Thymus (tissue), 11 donors: ENCODE data around the gene PHF2. TPM values are rescaled to one million over a fixed set of nuclear protein-coding genes. Genes with fewer than 3 reads are reported as not detected.

Source experiments
- DNase-seq, 9 donors: peaks; one replicate each; pipeline ENCODE4 v3.0.0-alpha.2; 2013; ENCODE audit warnings: low spot score in 9 of 9, low read depth in 6 of 9, missing footprints in 1 of 9
- H3K27ac ChIP-seq, 2 donors: one replicate each; pipeline ENCODE4 v1.5.1; 2013; ENCODE audit warnings: control low read depth in 1 of 2, low read depth in 1 of 2, low read length in 1 of 2, mild to moderate bottlenecking in 1 of 2, moderate library complexity in 1 of 2
- H3K27me3 ChIP-seq, 2 donors: one replicate each; pipeline ENCODE4 v1.5.1; 2013; ENCODE audit warnings: low read length in 1 of 2; ENCODE audit not compliant: control insufficient read depth in 2 of 2, insufficient read depth in 1 of 2
- H3K36me3 ChIP-seq, 2 donors: one replicate each; pipeline ENCODE4 v1.5.1; 2013; ENCODE audit warnings: low read length in 1 of 2, mild to moderate bottlenecking in 1 of 2, moderate library complexity in 1 of 2; ENCODE audit not compliant: control insufficient read depth in 2 of 2, insufficient read depth in 2 of 2
- H3K4me1 ChIP-seq, 2 donors: one replicate each; pipeline ENCODE4 v1.5.1; 2013; ENCODE audit warnings: low read length in 2 of 2; ENCODE audit not compliant: control insufficient read depth in 2 of 2, insufficient read depth in 2 of 2
- H3K4me3 ChIP-seq, 2 donors: one replicate each; pipeline ENCODE4 v1.5.1; 2013; ENCODE audit warnings: low read length in 2 of 2, control low read depth in 1 of 2, mild to moderate bottlenecking in 1 of 2
- H3K9me3 ChIP-seq, 2 donors: one replicate each; pipeline ENCODE4 v1.5.1; 2013; ENCODE audit warnings: low read length in 1 of 2, mild to moderate bottlenecking in 1 of 2; ENCODE audit not compliant: control insufficient read depth in 2 of 2, insufficient read depth in 1 of 2
- WGBS: extraction: QIAGEN DNeasy Blood & Tissue Kit; methylation state at CpG from one replicate; pipeline ENCODE4 v1.1.7; 2013; 5-methylcytosine and 5-hydroxymethylcytosine counted together
- polyA plus RNA-seq: library from polyadenylated mRNA; stranded (reverse); fragments of 200-250 nt; gene quantifications from one replicate; pipeline ENCODE4 v1.2.3, GENCODE V29; 2013
- total RNA-seq: library from RNA; stranded (reverse); fragments of 120-200 nt; gene quantifications from one replicate; pipeline ENCODE4 v1.2.4, GENCODE V29; 2013
- donor health status: healthy.

PHF2 gene
- total and polyA plus RNA-seq, 2 donors, result 13.6 to 26.8 TPM

DNA sequence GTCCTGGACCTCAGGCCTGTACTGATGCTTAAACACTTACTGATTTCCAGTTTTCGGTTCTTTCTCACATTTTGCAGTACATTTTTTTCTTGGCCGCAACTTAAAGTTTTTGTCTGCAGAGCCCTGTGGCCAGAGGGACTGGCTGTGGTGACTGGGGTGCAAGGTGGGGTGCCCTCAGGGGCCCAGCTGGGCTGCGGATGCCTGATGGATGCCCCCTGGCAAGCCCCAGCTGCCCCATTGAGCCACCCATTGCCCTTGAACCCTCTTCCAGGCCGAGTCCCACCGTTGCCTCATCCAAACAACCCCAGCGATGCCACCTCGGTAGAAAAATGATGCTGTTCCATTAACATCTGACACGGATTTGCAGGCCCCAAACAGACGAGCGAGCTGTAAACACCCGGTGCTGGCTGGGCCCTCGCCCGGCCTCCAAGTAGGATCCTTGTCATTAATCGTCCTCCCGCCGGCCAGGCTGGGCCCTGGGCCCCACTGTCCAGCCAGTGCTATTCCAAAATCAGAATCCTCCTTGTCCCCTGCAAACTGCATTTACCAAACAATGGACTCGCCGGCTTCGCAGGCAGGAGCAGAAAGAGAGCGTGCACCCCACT, 107.9 kb downstream of the PHF2 start:
- DNase-seq, result no peak
- Histone ChIP-seq H3K4me3 (no peak overlapping the region), H3K27me3 (no peaks in the 10 kb centered on the region), H3K4me1 (no peaks in the 10 kb centered on the region), H3K9me3 (no peaks in the 10 kb centered on the region), H3K36me3 (peaks cover 0 to 3% of the 10 kb centered on the region in 2 donors), H3K27ac (no peak overlapping the region)
- WGBS, result 91% methylated on average over 20 of the region's 20 CpGs

DNA sequence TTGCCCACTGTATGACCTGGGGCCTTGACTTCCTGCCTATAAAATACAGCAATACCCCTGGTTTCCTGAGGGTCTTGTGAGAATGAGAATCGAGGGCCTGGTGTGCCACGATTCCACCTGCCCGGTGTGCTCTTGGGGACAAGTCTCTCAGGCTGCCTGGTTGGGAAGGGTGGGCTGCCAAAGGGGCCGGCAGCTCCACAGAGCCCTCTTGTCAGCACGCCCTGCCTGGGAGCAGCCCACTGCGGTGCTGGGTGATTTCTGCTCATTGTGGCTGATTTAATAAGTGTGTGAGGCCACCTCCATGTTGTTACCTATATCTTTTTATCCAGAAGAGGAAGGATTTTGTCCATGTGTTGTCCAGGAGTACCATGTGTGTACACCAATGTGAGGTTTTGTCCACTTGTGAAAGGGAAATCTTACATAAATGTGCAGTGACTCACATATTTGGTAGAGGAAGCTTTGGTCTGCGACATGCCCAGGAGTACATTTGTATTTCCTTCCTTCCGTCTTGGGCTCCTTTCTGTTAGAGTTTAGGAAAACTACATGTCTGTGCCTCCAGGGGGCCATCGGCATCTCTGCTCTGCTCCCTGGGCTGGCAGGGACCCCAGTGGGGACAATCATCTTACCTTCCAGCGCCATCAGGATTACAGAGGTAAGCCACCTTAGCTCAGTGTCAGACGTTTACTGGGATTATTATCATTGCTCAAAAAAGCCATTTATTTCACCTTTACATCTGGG, 108.6 kb downstream of the PHF2 start:
- Histone ChIP-seq H3K9me3 (no peaks in the 10 kb centered on the region), H3K27ac (no peak overlapping the region), H3K4me1 (no peaks in the 10 kb centered on the region), H3K4me3 (no peak overlapping the region), H3K36me3 (no peaks in the 10 kb centered on the region), H3K27me3 (no peaks in the 10 kb centered on the region)
- WGBS, result 55% methylated on average over 11 of the region's 11 CpGs
- no peak for DNase-seq

DNA sequence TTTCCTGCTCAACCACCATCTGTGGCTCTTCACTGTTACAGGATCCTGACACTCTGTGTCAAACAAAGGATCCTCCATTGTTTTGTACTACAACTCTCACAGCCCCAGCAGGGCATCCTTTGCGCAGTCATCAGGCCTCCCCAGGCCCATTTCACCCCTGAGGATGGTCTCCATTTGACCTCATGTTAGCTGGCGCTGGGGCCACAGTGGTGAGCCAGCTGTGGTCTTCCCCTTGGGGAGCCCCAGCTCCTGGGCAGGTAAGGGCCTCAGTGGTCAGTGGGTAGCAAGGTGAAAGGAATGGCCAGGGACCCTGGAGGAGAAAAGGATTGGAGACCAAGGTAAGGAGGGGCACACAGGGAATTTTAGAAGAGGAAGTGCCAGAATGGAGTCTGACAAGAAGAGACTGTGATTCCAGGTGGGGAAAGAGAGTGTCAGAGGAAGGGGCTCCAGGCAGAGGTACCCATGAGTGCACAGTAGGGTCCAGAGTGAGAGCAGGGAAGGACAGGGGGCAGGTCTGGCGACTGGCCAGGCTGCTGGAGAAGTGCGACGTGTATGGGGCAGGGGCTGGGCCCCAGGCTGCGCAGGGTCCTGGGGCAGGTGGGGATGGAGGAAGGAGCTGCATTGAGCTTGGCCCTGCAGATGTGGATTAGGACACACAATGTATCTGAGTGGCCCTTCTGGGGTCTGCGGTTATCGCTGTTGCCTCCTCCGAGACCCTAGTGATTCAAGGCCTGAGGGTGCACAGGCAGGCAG, 109.9 kb downstream of the PHF2 start:
- H3K9me3 ChIP-seq, result no peaks in the 10 kb centered on the region
- H3K36me3 ChIP-seq, result no peaks in the 10 kb centered on the region
- H3K4me1 ChIP-seq, result no peaks in the 10 kb centered on the region
- no peaks in the 10 kb centered on the region for H3K27me3 ChIP-seq
- H3K4me3 ChIP-seq, result no peak overlapping the region
- no peak for DNase-seq
- WGBS, result 98% methylated on average over 9 of the region's 9 CpGs
- H3K27ac ChIP-seq, result no peak overlapping the region

DNA sequence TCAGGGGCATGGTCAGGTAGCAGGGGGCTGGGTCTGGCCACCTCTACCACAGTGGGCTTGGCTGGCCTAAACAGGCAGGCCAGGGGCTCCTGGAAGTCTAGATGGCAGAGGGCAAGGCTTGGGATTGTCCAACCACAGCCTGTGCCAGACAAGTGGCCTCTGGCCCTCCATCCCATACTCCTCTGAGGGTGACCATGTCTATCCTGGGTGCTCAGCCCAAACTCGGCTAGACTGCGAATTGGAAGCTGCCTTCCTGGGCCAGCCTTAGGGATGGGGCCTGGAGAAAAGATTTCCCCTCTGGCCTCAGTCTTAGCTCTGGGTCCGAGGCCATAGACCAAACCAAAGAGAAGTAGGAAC, 110.5 kb downstream of the PHF2 start:
- H3K9me3 ChIP-seq, result no peaks in the 10 kb centered on the region
- H3K4me1 ChIP-seq, result no peaks in the 10 kb centered on the region
- H3K36me3 ChIP-seq, result no peaks in the 10 kb centered on the region
- no peak overlapping the region for H3K27ac ChIP-seq
- 97% methylated on average over 3 of the region's 3 CpGs for WGBS
- H3K27me3 ChIP-seq, result no peaks in the 10 kb centered on the region
- no peak overlapping the region for H3K4me3 ChIP-seq
- DNase-seq, result no peak

DNA sequence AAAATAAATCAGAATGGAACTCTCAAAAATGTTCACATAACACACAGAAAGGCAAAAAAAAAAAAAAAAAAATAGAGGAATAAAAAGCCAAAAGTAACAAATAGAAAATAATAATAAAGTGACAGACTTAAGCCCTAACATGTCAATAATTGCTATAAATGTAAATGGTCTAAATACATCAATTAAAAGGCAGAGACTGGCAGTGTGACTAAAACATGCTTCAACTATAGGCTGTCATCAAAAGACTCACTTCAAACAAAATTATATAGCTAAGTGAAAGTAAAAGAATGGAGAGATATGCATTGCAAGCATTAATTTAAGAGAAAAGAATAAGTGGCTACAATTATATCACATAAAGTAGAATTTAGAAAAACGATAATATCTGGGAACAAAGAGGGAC, 114.2 kb downstream of the PHF2 start:
- H3K27ac ChIP-seq, result no peak overlapping the region
- DNase-seq, result no peak
- H3K36me3 ChIP-seq, result no peaks in the 10 kb centered on the region
- H3K4me1 ChIP-seq, result no peaks in the 10 kb centered on the region
- no peaks in the 10 kb centered on the region for H3K9me3 ChIP-seq
- no peak overlapping the region for H3K4me3 ChIP-seq
- WGBS, result 93% methylated on average over 1 of the region's 1 CpG
- no peaks in the 10 kb centered on the region for H3K27me3 ChIP-seq

DNA sequence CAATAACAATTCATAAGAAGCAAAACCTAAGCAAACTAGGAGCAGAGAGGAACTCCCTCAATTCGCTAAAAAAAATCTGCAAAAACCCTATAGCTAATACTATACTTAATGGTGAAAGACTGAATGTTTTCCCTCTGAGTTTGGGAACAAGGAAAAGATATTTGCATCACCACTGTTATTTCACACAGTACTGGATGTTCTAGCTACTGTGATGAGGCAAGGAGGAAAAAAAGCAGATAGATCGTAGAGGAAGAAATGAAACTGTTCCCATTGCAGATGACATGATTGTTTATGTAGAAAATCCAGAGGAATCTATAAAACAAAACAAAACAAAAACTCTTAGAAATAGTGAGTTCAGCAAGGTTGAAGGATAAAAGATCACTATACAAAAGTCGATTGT, 116.7 kb downstream of the PHF2 start:
- H3K4me3 ChIP-seq, result no peak overlapping the region
- H3K27me3 ChIP-seq, result no peaks in the 10 kb centered on the region
- H3K36me3 ChIP-seq, result no peaks in the 10 kb centered on the region
- H3K9me3 ChIP-seq, result no peaks in the 10 kb centered on the region
- no peak for DNase-seq
- H3K27ac ChIP-seq, result no peak overlapping the region
- H3K4me1 ChIP-seq, result no peaks in the 10 kb centered on the region
- 95% methylated on average over 3 of the region's 3 CpGs for WGBS

DNA sequence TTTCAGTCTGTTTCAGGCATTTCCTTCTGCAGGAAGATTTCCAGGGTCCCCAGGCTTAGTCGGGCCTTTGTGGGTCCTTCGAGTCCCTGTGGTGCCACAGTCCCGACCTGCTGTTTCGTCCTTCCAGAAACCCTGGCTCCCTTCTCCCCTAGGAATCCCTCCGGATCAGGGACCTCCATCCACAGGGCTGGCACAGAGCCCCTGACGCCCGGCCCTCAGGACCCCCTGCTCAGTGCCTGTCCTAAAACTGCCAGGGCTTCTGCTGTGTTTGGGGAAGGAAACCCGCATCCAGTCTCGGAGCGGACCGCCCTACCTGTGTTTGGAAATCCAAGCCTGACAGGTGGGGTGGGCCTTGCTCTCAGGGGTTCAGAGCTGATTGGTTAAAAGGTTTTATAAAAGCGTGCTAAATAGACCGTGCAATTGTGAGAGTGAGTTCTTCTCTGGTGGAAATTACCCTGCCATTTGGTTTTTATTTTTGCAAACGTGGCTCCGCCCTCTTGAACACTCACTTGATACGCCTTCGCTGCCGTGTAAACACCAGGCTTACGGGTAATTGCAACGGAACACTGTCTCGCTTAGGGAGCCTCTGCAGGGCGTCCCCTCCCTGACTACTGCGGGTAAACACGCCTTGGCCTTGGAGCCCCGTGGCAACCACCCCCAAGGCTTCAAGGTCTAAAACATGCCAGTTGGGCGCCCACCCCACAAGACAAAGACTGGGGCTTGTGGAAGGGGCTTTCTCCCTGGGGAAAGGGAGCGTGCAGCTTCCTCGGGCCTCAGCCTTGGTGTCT, 121.2 kb downstream of the PHF2 start:
- DNase-seq, result no peak
- no peaks in the 10 kb centered on the region for H3K27me3 ChIP-seq
- H3K4me1 ChIP-seq, result no peaks in the 10 kb centered on the region
- H3K9me3 ChIP-seq, result peaks cover 5 to 21% of the 10 kb centered on the region in 2 donors
- H3K4me3 ChIP-seq, result no peak overlapping the region
- WGBS, result 92% methylated on average over 28 of the region's 28 CpGs
- no peaks in the 10 kb centered on the region for H3K36me3 ChIP-seq
- H3K27ac ChIP-seq, result no peak overlapping the region

DNA sequence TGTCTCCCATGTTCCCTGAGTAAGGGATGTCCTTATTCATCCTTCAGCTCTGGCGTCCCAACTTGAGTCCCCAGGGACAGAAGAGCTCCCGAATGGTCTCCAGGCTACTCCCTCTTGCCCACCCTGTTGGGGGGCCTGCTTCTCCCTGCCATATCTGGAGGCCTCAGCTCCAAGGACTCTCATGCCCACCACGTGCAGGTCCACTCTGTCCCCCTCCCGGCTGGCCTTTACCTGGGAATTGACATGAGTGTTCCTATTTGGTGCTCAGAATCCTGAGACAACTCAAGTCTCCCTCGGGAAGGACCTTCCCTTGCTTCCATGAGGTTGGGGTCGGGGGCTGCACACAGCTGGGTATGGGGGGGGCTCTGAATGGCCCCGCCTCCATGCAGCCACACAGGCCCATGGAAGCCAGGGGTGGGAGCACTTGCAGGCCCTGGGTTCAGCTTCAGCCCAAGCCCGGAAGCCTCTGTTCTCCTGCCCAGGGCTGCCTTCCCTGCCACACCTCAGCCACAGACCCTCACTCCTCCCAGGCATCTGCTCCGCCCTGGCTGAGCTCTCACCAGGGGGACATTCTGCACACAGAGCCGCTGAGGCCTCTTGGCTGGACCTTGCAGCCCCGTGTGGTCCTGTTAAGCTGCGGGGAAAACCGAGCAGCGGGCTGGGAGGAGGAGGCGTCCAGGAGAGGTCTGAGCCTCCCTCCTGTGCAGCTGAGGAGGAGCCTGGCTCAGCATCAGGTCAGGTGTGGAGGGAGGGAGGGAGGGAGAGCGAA, 121.9 kb downstream of the PHF2 start:
- Histone ChIP-seq H3K9me3 (peaks cover 5 to 21% of the 10 kb centered on the region in 2 donors), H3K27ac (no peak overlapping the region), H3K27me3 (no peaks in the 10 kb centered on the region), H3K4me3 (no peak overlapping the region), H3K4me1 (no peaks in the 10 kb centered on the region), H3K36me3 (no peaks in the 10 kb centered on the region)
- 84% methylated on average over 16 of the region's 16 CpGs for WGBS
- no peak for DNase-seq
